Adipocyte (in vitro differentiated cells): ENCODE results near the gene CLDN10.

Source experiments
- DNase-seq: peaks from one replicate; pipeline ENCODE4 v3.0.0-alpha.2; 2015; ENCODE audit warnings: low read depth
- H3K27me3 ChIP-seq: replicated peaks from 2 replicates; pipeline ENCODE4 v1.7.0; 2013; ENCODE audit warnings: mild to moderate bottlenecking, low read length, moderate library complexity; ENCODE audit not compliant: control insufficient read depth, insufficient read depth
- H3K36me3 ChIP-seq: 2 replicates; pipeline ENCODE4 v1.7.0; 2013; ENCODE audit warnings: low read length, mild to moderate bottlenecking, moderate library complexity; ENCODE audit not compliant: control insufficient read depth, insufficient read depth, severe bottlenecking
- H3K4me1 ChIP-seq: 2 replicates; pipeline ENCODE4 v1.7.0; 2013; ENCODE audit warnings: mild to moderate bottlenecking, low read length, moderate library complexity; ENCODE audit not compliant: control insufficient read depth, insufficient read depth
- H3K4me3 ChIP-seq: 2 replicates; pipeline ENCODE4 v1.7.0; 2013; ENCODE audit warnings: mild to moderate bottlenecking, low read length, moderate library complexity
- H3K9ac ChIP-seq: 2 replicates; pipeline ENCODE4 v1.7.0; 2013; ENCODE audit warnings: mild to moderate bottlenecking, low read length, moderate library complexity
- H3K9me3 ChIP-seq: 2 replicates; pipeline ENCODE4 v1.7.0; 2013; ENCODE audit warnings: mild to moderate bottlenecking, low read length, moderate library complexity; ENCODE audit not compliant: control insufficient read depth

CLDN10 gene

DNA sequence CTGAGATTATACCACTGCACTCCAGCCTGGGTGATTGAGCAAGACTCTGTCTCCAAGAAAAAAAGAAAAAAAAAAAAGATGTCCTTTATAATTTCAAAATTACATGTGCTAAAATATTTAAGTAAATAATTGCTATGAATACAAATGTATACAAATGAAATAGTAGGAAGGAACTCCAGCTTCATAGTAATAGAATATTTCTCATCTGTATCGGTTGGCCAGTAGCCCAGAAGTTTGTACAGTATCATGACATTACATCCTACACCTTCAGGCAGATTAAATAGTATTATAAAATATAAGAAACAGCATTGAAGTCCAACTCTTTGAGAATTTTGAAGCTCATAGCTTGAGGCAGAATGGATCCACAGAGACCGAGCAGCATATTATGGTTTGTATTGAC lies 36.5 kb upstream of the CLDN10 start:
- H3K27me3 ChIP-seq = peaks cover 27% of the 10 kb centered on the region
- DNase-seq = no peak
- H3K4me1 ChIP-seq = no peaks in the 10 kb centered on the region
- H3K9ac ChIP-seq = no peak overlapping the region
- H3K4me3 ChIP-seq = no peak overlapping the region
- H3K9me3 ChIP-seq = peaks cover under 1% of the 10 kb centered on the region
- H3K36me3 ChIP-seq = no peaks in the 10 kb centered on the region

DNA sequence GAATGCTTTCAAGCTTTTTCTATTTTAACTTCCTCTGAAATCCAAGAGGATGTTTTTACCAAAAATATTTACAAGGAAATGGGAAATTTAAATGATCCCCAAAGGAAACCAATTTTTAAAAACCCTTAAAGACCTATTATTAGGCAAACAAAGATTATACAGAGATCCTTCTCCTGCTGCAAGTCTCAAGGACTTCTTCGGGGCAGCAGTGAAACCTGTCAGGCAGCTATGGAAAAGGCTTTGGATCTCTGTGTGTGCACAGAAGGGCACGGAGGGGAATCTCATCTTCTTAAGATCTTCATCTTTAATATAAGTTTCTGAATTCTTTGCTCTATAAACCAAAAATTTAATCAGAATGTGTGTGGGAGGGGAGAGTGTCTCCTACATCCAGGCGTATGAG lies 36.0 kb upstream of the CLDN10 start:
- H3K9ac ChIP-seq = no peak overlapping the region
- H3K4me1 ChIP-seq = no peaks in the 10 kb centered on the region
- H3K36me3 ChIP-seq = no peaks in the 10 kb centered on the region
- peaks cover 5% of the 10 kb centered on the region for H3K9me3 ChIP-seq
- H3K4me3 ChIP-seq = no peak overlapping the region
- no peak for DNase-seq
- peaks cover 27% of the 10 kb centered on the region for H3K27me3 ChIP-seq

DNA sequence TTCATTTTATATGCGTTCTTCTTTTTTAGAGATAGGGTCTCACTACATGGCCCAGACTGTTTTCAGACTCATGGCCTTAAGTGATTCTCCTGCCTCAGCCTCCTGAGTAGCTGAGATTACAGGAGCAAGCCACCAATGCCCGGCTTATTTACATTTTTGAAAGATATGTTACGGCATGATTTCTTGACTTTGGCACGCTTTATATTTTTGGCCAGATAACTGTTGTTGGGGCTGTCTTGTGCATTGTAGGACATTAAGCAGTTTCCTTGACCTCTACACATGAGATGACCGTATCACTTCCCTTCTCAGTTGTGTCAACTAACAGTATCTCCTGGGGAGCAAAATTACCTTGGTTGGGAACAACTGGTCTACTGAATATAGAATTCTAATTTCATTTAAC lies 28.9 kb upstream of the CLDN10 start:
- DNase-seq = no peak
- H3K36me3 ChIP-seq = no peaks in the 10 kb centered on the region
- no peaks in the 10 kb centered on the region for H3K27me3 ChIP-seq
- H3K9me3 ChIP-seq = peaks cover 16% of the 10 kb centered on the region
- H3K9ac ChIP-seq = no peak overlapping the region
- no peak overlapping the region for H3K4me3 ChIP-seq
- no peaks in the 10 kb centered on the region for H3K4me1 ChIP-seq

DNA sequence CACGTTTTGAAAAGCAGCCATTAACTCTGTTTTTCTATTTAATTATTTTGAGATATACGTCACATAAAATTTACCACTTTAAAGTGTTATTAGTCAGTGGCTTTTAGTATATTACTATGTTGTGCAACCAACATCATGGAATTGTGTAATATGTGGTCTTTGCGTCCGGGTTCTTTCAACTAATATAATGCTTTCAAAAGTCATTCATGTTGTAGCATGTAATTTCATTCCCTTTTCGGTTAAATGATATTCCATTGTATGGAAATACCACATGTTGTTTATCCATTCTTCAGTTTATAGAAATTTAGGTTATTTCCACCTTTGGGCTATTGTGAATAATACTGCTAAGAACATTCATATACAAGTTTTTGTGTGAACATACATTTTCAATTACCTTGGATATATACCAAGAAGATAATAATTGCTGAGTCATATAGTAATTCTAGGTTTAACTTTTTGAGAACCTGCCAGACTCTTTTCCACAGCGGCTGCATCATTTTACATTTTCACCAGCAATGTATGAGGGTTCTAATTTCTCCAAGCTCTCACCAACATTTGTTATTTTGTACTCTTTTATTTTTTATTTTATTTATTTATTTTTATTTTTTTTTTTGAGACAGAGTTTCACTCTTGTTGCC lies 28.1 kb upstream of the CLDN10 start:
- Histone ChIP-seq H3K27me3 (no peaks in the 10 kb centered on the region), H3K4me3 (no peak overlapping the region), H3K36me3 (no peaks in the 10 kb centered on the region), H3K9me3 (peaks cover 16% of the 10 kb centered on the region), H3K9ac (no peak overlapping the region), H3K4me1 (no peaks in the 10 kb centered on the region)
- peak; percentile 27 for DNase-seq

DNA sequence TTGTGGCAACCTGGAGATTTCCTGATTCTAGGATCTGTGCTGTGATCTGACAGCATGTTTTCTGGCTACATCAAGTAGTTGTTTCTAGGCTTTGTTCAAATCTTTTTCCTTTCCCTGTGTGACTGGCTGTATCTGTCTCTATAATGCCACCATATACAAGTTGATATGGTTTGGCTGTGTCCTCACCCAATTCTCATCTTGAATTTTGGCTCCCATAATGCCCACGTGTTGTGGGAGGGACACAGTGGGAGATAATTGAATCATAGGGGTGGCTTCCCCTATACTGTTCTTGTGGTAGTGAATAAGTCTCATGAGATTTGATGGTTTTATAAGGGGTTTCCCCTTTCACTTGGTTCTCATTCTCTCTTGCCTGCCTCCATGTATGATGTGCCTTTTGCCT lies 24.6 kb upstream of the CLDN10 start:
- no peaks in the 10 kb centered on the region for H3K4me1 ChIP-seq
- H3K9me3 ChIP-seq = no peaks in the 10 kb centered on the region
- H3K27me3 ChIP-seq = no peaks in the 10 kb centered on the region
- H3K4me3 ChIP-seq = no peak overlapping the region
- H3K36me3 ChIP-seq = no peaks in the 10 kb centered on the region
- no peak for DNase-seq
- no peak overlapping the region for H3K9ac ChIP-seq

DNA sequence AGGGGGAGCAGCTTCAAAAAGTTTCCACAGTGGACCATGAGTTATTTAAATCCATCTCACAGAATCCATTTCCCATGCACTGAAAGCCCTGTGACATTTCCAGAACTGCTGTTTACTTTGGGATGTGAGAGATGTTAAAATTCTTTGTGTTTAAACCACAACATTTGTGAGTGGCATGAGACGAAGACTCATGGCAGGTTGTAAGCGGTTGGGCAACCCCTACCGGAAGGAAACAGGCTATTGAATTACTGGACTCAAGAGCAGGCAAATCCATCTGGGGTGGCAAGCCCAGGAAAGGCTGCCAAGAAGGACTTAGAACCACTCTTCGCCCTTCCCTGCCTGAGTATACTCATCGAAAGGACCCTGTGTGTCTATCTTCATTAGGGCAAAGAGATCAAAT lies 22.3 kb upstream of the CLDN10 start:
- peak; percentile 66 for DNase-seq
- Histone ChIP-seq H3K4me1 (peaks cover 12% of the 10 kb centered on the region), H3K9ac (no peak overlapping the region), H3K36me3 (no peaks in the 10 kb centered on the region), H3K9me3 (no peaks in the 10 kb centered on the region), H3K27me3 (no peaks in the 10 kb centered on the region), H3K4me3 (no peak overlapping the region)

DNA sequence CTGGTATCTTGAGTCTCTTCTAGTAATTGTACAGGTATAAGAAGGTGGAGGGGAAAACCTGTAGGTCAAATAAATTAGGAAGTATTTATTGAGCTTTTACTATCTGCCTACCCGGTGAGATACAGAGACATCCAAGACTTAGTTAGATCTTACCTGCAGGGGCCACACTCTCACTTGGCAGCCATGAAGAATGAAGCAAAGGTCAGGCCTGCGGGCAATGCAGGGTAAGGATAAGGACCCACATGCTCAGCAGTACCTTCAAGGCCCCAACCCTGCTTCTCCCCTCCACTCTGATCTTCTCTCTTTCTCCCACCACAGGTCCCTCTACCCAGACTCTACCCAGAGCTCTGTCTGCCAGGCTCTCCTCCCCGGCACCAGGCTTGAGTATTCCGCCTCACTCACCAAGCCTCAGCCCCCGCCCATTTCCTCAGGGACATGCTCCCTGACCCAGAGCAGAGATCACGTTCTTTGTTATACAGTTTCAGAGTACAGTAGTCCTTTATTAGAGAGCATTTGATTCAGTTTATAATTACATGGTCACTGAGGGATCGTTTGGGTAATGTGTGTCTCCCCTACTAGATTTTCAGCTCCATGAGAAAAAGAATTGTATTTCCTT lies 18.9 kb upstream of the CLDN10 start:
- no peak for DNase-seq
- Histone ChIP-seq H3K4me1 (peaks cover 23% of the 10 kb centered on the region), H3K4me3 (no peak overlapping the region), H3K9ac (no peak overlapping the region), H3K9me3 (no peaks in the 10 kb centered on the region), H3K36me3 (no peaks in the 10 kb centered on the region), H3K27me3 (no peaks in the 10 kb centered on the region)

DNA sequence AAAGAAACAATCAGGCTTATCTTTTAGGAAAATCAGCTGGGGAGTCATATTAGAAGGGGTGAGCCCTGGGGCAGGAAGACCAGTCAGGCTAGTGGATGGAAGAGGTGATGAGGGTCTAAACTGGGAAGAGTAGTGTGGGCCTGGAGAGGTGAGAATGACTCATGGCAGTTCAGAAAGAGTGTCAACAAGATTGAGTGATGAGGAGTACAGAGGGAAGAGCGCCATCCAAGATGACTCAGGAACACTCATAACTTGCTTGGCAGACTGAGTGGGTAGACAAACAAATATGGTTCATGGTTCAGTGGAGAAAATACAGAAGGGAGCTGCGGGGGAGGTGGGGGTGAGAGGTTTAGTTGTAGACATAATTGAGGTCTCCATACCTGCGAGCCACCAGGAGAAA lies 17.3 kb upstream of the CLDN10 start:
- Histone ChIP-seq H3K9me3 (no peaks in the 10 kb centered on the region), H3K4me3 (no peak overlapping the region), H3K4me1 (peaks cover 23% of the 10 kb centered on the region), H3K9ac (no peak overlapping the region), H3K27me3 (no peaks in the 10 kb centered on the region), H3K36me3 (no peaks in the 10 kb centered on the region)
- DNase-seq = peak; percentile 31

DNA sequence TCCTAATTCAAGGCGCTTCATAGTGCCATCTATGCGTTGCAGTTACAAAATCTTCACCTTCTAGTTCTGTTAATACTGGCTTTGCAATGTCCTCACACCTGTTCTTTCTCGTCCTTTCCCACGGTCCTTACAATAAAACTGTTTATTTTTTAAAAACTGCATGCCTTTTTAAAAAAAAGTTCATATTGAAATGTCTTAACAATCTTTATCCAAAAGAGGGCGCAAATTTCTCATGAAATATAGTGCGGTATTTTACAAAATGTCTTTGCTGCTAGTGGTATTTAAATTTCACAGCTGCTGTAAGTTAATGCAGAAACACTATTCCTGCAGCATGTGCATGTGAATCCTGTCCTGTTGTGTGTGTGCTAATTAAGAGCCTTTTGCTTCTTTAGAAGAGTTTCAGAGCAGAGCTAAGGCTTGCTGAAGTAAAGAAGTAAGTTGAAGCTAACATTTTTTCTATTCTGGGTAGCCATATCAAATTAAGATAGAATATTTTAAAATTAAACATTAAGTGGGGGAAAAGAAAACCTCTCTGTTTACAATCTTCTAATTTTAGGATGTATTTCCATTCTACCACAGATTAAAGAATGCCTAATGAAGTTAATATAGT lies 15.8 kb upstream of the CLDN10 start:
- Histone ChIP-seq H3K9ac (no peak overlapping the region), H3K4me3 (no peak overlapping the region), H3K27me3 (no peaks in the 10 kb centered on the region), H3K9me3 (no peaks in the 10 kb centered on the region), H3K36me3 (no peaks in the 10 kb centered on the region), H3K4me1 (peaks cover 31% of the 10 kb centered on the region)
- DNase-seq = peak; percentile 78

DNA sequence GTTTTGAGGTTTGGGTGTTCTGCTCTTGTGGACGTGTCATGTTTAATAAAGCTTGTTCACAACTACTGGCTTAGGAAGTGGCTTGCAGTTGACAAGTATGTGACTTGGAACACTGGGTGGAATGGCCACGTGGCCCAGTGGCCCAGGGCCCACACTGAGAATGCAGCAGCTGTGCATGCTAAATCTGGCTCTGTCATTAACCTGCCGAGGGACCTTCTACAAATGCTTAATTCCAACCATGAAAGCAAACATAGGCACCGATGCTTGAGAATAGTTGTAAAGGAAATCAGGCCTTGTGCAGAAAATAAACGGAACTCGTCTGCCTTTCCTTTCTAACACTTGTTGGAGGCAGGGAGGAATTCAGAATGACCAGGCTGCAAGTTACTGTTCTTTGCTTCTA lies 11.6 kb upstream of the CLDN10 start:
- Histone ChIP-seq H3K4me3 (no peak overlapping the region), H3K36me3 (no peaks in the 10 kb centered on the region), H3K9ac (no peak overlapping the region), H3K27me3 (peaks cover 4% of the 10 kb centered on the region), H3K9me3 (no peaks in the 10 kb centered on the region), H3K4me1 (peaks cover 17% of the 10 kb centered on the region)
- no peak for DNase-seq

DNA sequence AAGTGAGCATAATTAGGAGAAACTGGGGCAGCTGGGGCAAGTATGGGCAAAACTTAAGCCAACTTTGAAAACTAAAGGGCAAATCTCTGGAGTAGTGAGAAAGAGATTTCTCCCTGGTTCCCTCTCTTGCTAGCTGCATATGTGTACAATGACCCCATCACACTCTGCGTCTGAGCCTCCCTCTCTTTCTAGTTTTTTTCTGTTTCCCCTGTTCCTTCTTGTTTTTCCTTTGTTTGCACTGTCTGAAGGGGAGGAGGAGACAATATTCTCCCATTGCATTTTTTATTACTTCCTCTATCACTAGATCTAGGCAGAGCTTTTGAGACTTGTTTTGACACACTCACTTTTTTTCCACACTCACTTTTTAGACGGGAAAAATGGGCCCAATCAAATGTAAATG lies 11.2 kb upstream of the CLDN10 start:
- Histone ChIP-seq H3K9me3 (no peaks in the 10 kb centered on the region), H3K27me3 (peaks cover 8% of the 10 kb centered on the region), H3K4me3 (no peak overlapping the region), H3K4me1 (peaks cover 17% of the 10 kb centered on the region), H3K9ac (no peak overlapping the region), H3K36me3 (no peaks in the 10 kb centered on the region)
- no peak for DNase-seq
